Chondrocyte (in vitro differentiated cells): ENCODE results near the gene CDK6. TPM values are rescaled to one million over a fixed set of nuclear protein-coding genes. Genes with fewer than 3 reads are reported as not detected.

Experiments used
- DNase-seq: peaks from one replicate; pipeline ENCODE4 v3.0.0; 2021; ENCODE audit warnings: mixed read lengths, low spot score
- H3K27ac Mint-ChIP-seq: one replicate; pipeline ENCODE4 v1.8.0; 2021; ENCODE audit warnings: mild to moderate bottlenecking, moderate library complexity, mixed read lengths; ENCODE audit not compliant: unreplicated experiment
- H3K27me3 Mint-ChIP-seq: 2 replicates; pipeline ENCODE4 v1.8.0; 2021; ENCODE audit warnings: low read depth, mixed read lengths
- H3K36me3 Mint-ChIP-seq: 2 replicates; pipeline ENCODE4 v1.8.0; 2021; ENCODE audit warnings: low read depth, mixed read lengths
- H3K4me1 Mint-ChIP-seq: 2 replicates; pipeline ENCODE4 v1.8.0; 2021; ENCODE audit warnings: low read depth, mild to moderate bottlenecking, mixed read lengths
- H3K4me3 Mint-ChIP-seq: one replicate; pipeline ENCODE4 v1.8.0; 2021; ENCODE audit warnings: mild to moderate bottlenecking, moderate library complexity, mixed read lengths; ENCODE audit not compliant: unreplicated experiment
- H3K9me3 Mint-ChIP-seq: 2 replicates; pipeline ENCODE4 v1.8.0; 2021; ENCODE audit warnings: low read depth, mixed read lengths
- total RNA-seq: library from RNA; stranded (reverse); gene quantifications from 3 replicates; pipeline ENCODE4 v1.2.1, GENCODE V29; 2021
- TF ChIP-seq, protein P1 (sequence below): fragments of 200-600 bp; sonication (generic); IDR thresholded peaks from 2 replicates; pipeline ENCODE4 v1.5.0; 2021; ENCODE audit warnings: antibody characterized with exemption, mild to moderate bottlenecking, moderate library complexity

CDK6 gene
- total RNA-seq, 1 donor from 2014 or later: 162 TPM

DNA sequence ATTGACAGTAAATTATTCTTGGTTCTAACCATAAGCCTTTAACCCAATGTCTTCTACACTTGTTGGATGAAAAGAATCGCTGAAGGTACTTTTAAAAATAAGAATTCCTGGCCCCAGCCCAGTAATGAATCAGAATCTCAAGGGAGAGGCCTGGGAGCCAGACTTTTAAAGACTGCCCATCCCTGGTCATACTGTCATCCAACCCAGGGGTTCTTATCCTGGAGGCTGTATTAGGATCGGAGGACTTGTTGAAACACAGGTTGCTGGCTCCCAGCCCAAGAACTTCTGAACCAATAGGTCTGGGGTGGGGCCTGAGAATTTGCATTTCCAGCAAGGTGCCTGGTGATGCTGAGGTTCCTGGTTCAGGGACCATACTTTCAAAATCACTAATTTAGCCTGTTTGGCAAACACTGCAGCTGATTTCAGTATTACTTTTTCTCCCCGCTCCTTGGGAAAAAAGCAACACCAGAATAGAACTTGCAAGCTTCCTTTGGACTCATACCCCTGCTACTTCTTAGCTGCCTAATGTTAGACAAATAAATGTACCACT lies 166.7 kb downstream of the CDK6 start:
- TF ChIP-seq, protein P1, sequence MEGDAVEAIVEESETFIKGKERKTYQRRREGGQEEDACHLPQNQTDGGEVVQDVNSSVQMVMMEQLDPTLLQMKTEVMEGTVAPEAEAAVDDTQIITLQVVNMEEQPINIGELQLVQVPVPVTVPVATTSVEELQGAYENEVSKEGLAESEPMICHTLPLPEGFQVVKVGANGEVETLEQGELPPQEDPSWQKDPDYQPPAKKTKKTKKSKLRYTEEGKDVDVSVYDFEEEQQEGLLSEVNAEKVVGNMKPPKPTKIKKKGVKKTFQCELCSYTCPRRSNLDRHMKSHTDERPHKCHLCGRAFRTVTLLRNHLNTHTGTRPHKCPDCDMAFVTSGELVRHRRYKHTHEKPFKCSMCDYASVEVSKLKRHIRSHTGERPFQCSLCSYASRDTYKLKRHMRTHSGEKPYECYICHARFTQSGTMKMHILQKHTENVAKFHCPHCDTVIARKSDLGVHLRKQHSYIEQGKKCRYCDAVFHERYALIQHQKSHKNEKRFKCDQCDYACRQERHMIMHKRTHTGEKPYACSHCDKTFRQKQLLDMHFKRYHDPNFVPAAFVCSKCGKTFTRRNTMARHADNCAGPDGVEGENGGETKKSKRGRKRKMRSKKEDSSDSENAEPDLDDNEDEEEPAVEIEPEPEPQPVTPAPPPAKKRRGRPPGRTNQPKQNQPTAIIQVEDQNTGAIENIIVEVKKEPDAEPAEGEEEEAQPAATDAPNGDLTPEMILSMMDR: no peak
- Mint-ChIP-seq H3K4me3 (no peak overlapping the region), H3K27ac (peak overlapping the region; percentile 57), H3K36me3 (peaks cover 11% of the 10 kb centered on the region), H3K27me3 (no peaks in the 10 kb centered on the region), H3K4me1 (peaks cover 26% of the 10 kb centered on the region), H3K9me3 (no peaks in the 10 kb centered on the region)
- DNase-seq: no peak

DNA sequence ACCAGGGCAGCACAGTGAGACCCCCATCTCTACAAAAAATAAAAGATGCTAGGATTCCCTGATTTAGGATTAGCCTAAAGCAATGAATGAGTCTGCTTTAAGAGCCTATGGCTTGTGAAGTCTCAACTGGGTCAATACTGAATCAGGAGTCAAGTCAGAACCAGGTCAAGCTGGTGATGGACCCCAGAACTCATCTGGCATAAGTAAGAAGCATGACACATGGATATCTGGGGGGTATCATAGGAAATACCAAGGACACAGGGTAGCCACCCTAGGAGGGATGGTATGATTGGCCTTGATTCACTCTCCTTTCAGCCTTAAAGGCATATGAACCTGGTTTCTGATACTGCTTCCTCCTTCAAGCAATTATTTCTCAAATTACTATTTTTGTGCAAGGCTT lies 167.8 kb downstream of the CDK6 start:
- peaks cover 30% of the 10 kb centered on the region for H3K4me1 Mint-ChIP-seq
- H3K36me3 Mint-ChIP-seq: peaks cover 13% of the 10 kb centered on the region
- H3K4me3 Mint-ChIP-seq: no peak overlapping the region
- no peaks in the 10 kb centered on the region for H3K9me3 Mint-ChIP-seq
- no peak for DNase-seq
- H3K27ac Mint-ChIP-seq: no peak overlapping the region
- TF ChIP-seq, protein P1: no peak
- no peaks in the 10 kb centered on the region for H3K27me3 Mint-ChIP-seq

DNA sequence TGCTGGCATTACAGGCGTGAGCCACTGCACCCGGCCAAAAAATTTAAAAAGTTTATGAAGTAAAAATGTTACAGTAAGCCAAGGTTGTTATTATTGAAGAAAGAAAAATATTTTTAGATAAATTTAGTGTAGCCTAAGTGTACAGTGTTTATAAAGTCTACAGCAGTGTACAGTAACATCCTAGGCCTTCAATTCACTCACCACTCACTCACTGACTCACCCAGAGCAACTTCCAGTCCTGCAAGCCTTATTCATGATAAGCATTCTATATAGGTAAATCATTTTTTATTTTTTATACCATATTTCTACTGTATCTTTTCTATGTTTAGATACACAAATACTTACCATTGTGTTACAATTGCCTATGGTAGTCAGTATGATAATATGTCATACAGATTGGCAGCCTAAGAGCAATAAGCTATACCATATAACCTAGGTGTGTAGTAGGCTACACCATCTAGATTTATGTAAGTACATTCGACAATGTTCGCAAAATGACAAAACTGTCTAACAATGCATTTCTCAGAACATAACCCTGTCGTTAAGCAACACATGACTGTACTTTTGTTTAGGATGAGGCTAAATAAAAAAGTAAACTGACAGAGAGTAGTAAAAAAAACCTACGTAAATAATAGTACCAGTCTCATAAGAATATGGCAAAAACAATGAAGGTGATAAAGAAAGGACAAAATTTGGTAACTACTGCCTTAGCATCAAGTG lies 168.4 kb downstream of the CDK6 start:
- DNase-seq: no peak
- peaks cover 13% of the 10 kb centered on the region for H3K36me3 Mint-ChIP-seq

DNA sequence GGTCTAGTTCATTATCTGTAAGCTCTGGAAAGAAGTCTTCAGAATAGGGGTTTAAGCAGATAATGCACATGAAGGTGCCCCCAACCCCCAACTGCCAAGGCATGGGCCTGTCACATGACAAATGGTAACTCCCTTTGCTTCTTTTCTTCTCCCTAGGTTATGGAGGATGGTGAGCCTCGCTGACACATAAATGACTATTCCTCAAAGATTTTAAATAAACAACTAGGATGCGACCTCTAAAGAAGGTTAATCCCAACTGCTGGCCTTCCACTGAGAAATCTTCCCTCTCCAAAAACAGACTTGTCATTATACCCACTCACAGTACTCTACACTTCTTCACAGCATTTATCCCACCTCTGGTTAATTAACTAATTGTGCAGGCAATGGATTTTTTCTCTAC lies 170.4 kb downstream of the CDK6 start:
- Mint-ChIP-seq H3K27me3 (no peaks in the 10 kb centered on the region), H3K4me1 (peaks cover 28% of the 10 kb centered on the region), H3K27ac (peak overlapping the region; percentile 57), H3K9me3 (no peaks in the 10 kb centered on the region), H3K36me3 (peaks cover 12% of the 10 kb centered on the region), H3K4me3 (no peak overlapping the region)
- no peak for DNase-seq
- TF ChIP-seq, protein P1: no peak

More for the DNA sequence above, 168.4 kb downstream of the CDK6 start:
- TF ChIP-seq, protein P1: no peak
- Mint-ChIP-seq H3K4me1 (peaks cover 30% of the 10 kb centered on the region), H3K27ac (peak overlapping the region; percentile 79), H3K9me3 (no peaks in the 10 kb centered on the region), H3K4me3 (no peak overlapping the region), H3K27me3 (no peaks in the 10 kb centered on the region)

DNA sequence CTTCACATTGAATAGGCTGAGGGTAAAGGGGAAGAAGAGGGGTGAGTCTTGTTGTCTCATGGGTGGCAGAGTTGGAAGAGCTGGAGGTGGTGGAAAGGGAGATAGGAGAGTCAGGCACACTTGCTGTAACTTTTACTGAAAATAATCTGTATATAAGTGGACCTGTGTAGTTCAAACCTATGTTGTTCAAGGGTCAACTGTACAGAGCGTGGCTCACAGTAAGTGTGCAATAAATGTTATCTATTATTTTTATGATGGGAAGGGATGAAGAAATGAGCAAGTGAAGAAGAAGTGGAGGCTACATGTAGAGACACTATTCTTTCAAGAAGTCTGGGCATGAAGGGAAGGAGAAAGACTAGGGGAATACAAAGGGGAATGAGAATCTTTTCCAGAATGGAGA lies 174.7 kb downstream of the CDK6 start:
- Mint-ChIP-seq H3K4me1 (peaks cover 4% of the 10 kb centered on the region), H3K27ac (no peak overlapping the region), H3K4me3 (no peak overlapping the region), H3K27me3 (no peaks in the 10 kb centered on the region), H3K36me3 (peaks cover 11% of the 10 kb centered on the region), H3K9me3 (no peaks in the 10 kb centered on the region)
- no peak for DNase-seq
- TF ChIP-seq, protein P1: no peak
